PC-3 (cell line): ENCODE data around the gene POLR3G. TPM values are rescaled to one million over a fixed set of nuclear protein-coding genes. Genes with fewer than 3 reads are reported as not detected.

ENCODE experiments used
- ATAC-seq: fragments of 200-7000 bp; cut with Tn5 transposase; 2 replicates; pipeline ENCODE4 v1.9.1; 2020; ENCODE audit warnings: mild to moderate bottlenecking, moderate library complexity
- BruUV-seq: library from RNA; stranded (reverse); fragments of 400-500 nt; replicated peaks from 2 replicates; lab custom pipeline; 2021; lab: Mats Ljungman, UMichigan
- CTCF ChIA-PET: fragments of 300-600 bp; sonication (Branson Sonifier 250); formaldehyde crosslinking; loops from one replicate; lab custom pipeline; 2022; ENCODE audit warnings: antibody characterized with exemption; lab: Charles Lee
- POLR2A ChIA-PET: fragments of 300-600 bp; sonication (Branson Sonifier 250); formaldehyde crosslinking; loops from one replicate; lab custom pipeline; 2022; ENCODE audit warnings: antibody characterized with exemption; ENCODE audit not compliant: unreplicated experiment; lab: Charles Lee
- DNase-seq: peaks from one replicate; pipeline ENCODE4 v3.0.0-alpha.2; 2015
- H2AFZ ChIP-seq: fragments of 300-600 bp; sonication (generic); 2 replicates; pipeline ENCODE4 v1.6.0; 2016; ENCODE audit warnings: antibody characterized with exemption, low read length
- H3F3A ChIP-seq: fragments of 300-600 bp; sonication (generic); one replicate; pipeline ENCODE4 v1.6.0; 2017; ENCODE audit warnings: antibody characterized with exemption, low read length, control low read depth, mild to moderate bottlenecking; ENCODE audit not compliant: unreplicated experiment
- H3K27ac ChIP-seq: fragments of 300-600 bp; sonication (generic); 2 replicates; pipeline ENCODE4 v1.5.1; 2016; ENCODE audit warnings: mild to moderate bottlenecking, low read length
- H3K27me3 ChIP-seq: fragments of 300-600 bp; sonication (generic); 2 replicates; pipeline ENCODE4 v1.6.1; 2016; ENCODE audit warnings: low read length, mixed read lengths
- H3K36me3 ChIP-seq: fragments of 300-600 bp; sonication (generic); 2 replicates; pipeline ENCODE4 v1.6.1; 2016; ENCODE audit warnings: low read depth, mixed run types, low read length, mixed read lengths
- H3K4me1 ChIP-seq: fragments of 300-600 bp; sonication (generic); 2 replicates; pipeline ENCODE4 v1.5.1; 2016; ENCODE audit warnings: low read length; ENCODE audit not compliant: insufficient read depth
- H3K4me2 ChIP-seq: fragments of 300-600 bp; sonication (generic); 2 replicates; pipeline ENCODE4 v1.6.0; 2016; ENCODE audit warnings: low read length
- H3K4me3 ChIP-seq: fragments of 300-600 bp; sonication (generic); 2 replicates; pipeline ENCODE4 v1.5.1; 2016; ENCODE audit warnings: mild to moderate bottlenecking, low read length, mixed read lengths
- H3K79me2 ChIP-seq: fragments of 300-600 bp; sonication (generic); 2 replicates; pipeline ENCODE4 v1.6.1; 2017; ENCODE audit warnings: low read length, mixed read lengths
- H3K9ac ChIP-seq: fragments of 300-600 bp; sonication (generic); 2 replicates; pipeline ENCODE4 v1.6.0; 2016; ENCODE audit warnings: mild to moderate bottlenecking, low read length
- H3K9me2 ChIP-seq: fragments of 300-600 bp; sonication (generic); replicated peaks from 2 replicates; pipeline ENCODE4 v1.6.1; 2016; ENCODE audit warnings: mixed run types, low read length, mixed read lengths
- H3K9me3 ChIP-seq: fragments of 300-600 bp; sonication (generic); 2 replicates; pipeline ENCODE4 v1.6.1; 2016; ENCODE audit warnings: low read length, mixed read lengths
- H4K20me1 ChIP-seq: fragments of 300-600 bp; sonication (generic); 2 replicates; pipeline ENCODE4 v1.6.1; 2016; ENCODE audit warnings: low read length, mixed read lengths
- CTCF ChIP-seq: fragments of 300-600 bp; sonication (generic); conservative IDR thresholded peaks from 2 replicates; pipeline ENCODE4 v1.5.1; 2017; ENCODE audit warnings: antibody characterized with exemption, low read depth, mild to moderate bottlenecking, low read length
- EZH2 ChIP-seq: fragments of 300-600 bp; sonication (generic); IDR thresholded peaks from one replicate; pipeline ENCODE4 v1.6.1; 2017; ENCODE audit warnings: antibody characterized with exemption, mild to moderate bottlenecking, low read length; ENCODE audit not compliant: unreplicated experiment
- EZH2phosphoT487 ChIP-seq: fragments of 300-600 bp; sonication (generic); IDR thresholded peaks from 2 replicates; pipeline ENCODE4 v1.6.1; 2018; ENCODE audit warnings: mild to moderate bottlenecking, antibody characterized with exemption, low read length, borderline replicate concordance
- intact Hi-C: fragments of 100-400 bp; cut with micrococcal nuclease; formaldehyde crosslinking; loops from 2 replicates; pipeline ENCODE4 v1.9.0; 2023
- total RNA-seq: library from RNA; depleted of rRNA; stranded (reverse); fragments of >200 nt; gene quantifications from 2 replicates; pipeline ENCODE4 v1.2.3, GENCODE V29; 2014

Gene POLR3G
- total RNA-seq, 1 experiment from 2014 or later: 42.2 TPM

GRCh38 chr5:90437663-90438062 lies 37.0 kb upstream of the POLR3G start:
- H3F3A ChIP-seq: no peaks in the 10 kb centered on the region
- H3K4me3 ChIP-seq: no peak overlapping the region
- intact Hi-C loops: loop anchor here (2.0 to 10.0 kb wide), 2 partner anchors 37 to 1713 kb away; partner anchors contain the start of genes MBLAC2 and POLR3G
- H3K9me3 ChIP-seq: no peaks in the 10 kb centered on the region
- H4K20me1 ChIP-seq: no peaks in the 10 kb centered on the region
- ChIA-PET POLR2A (interaction anchor here (0.6 kb wide), 1 partner anchor 93 kb away, joined by 3 read pairs; no protein-coding TSS in a partner anchor), CTCF (interaction anchor here (1.1 to 2.8 kb wide), 2 partner anchors 93 to 167 kb away, joined by 3 to 21 read pairs; no protein-coding TSS in a partner anchor)
- H3K4me1 ChIP-seq: peaks cover 5% of the 10 kb centered on the region; the same call in 1 of the 2 replicates
- BruUV-seq: no TSS peak
- DNase-seq (no peak), ATAC-seq (no peak)
- H3K36me3 ChIP-seq: no peaks in the 10 kb centered on the region
- no peak overlapping the region for H3K27ac ChIP-seq
- H3K9me2 ChIP-seq: no peaks in the 10 kb centered on the region
- no peak overlapping the region for H2AFZ ChIP-seq
- no peaks in the 10 kb centered on the region for H3K79me2 ChIP-seq
- H3K9ac ChIP-seq: no peak overlapping the region
- H3K4me2 ChIP-seq: no peak overlapping the region
- TF ChIP-seq EZH2phosphoT487 (no peak), CTCF (no peak), EZH2 (no peak)
- H3K27me3 ChIP-seq: no peaks in the 10 kb centered on the region

GRCh38 chr5:90438100-90438499 lies 36.6 kb upstream of the POLR3G start:
- no peaks in the 10 kb centered on the region for H3K27me3 ChIP-seq
- ChIA-PET POLR2A (no interaction called here), CTCF (interaction anchor here (1.1 to 2.8 kb wide), 2 partner anchors 92 to 166 kb away, joined by 3 to 21 read pairs; no protein-coding TSS in a partner anchor)
- no peak overlapping the region for H2AFZ ChIP-seq
- no peak overlapping the region for H3K9ac ChIP-seq
- H3K4me1 ChIP-seq: peaks cover 5% of the 10 kb centered on the region; the same call in 1 of the 2 replicates
- no peaks in the 10 kb centered on the region for H3K9me3 ChIP-seq
- no peaks in the 10 kb centered on the region for H4K20me1 ChIP-seq
- no TSS peak for BruUV-seq
- H3K36me3 ChIP-seq: no peaks in the 10 kb centered on the region
- H3K4me3 ChIP-seq: no peak overlapping the region
- DNase-seq (no peak), ATAC-seq (no peak)
- TF ChIP-seq CTCF (no peak), EZH2phosphoT487 (no peak), EZH2 (no peak)
- no peaks in the 10 kb centered on the region for H3K9me2 ChIP-seq
- no peaks in the 10 kb centered on the region for H3F3A ChIP-seq
- intact Hi-C loops: loop anchor here (2.0 to 10.0 kb wide), 2 partner anchors 37 to 1713 kb away; partner anchors contain the start of genes MBLAC2 and POLR3G
- H3K27ac ChIP-seq: no peak overlapping the region
- no peaks in the 10 kb centered on the region for H3K79me2 ChIP-seq
- H3K4me2 ChIP-seq: no peak overlapping the region

- no peaks in the 10 kb centered on the region for H3K9me3 ChIP-seq
- peak overlapping the region; percentile 86 for H2AFZ ChIP-seq
- no peak overlapping the region for H3K27ac ChIP-seq
- ChIA-PET POLR2A (no interaction called here), CTCF (no interaction called here)
- peaks cover 5% of the 10 kb centered on the region; the same call in 1 of the 2 replicates for H3K4me1 ChIP-seq
- H3K79me2 ChIP-seq: no peaks in the 10 kb centered on the region
- H3K4me3 ChIP-seq: no peak overlapping the region
- no peak overlapping the region for H3K9ac ChIP-seq
- no peaks in the 10 kb centered on the region for H3K27me3 ChIP-seq
- no TSS peak for BruUV-seq
- no peak for DNase-seq
- H3K9me2 ChIP-seq: no peaks in the 10 kb centered on the region
- H3F3A ChIP-seq: no peaks in the 10 kb centered on the region
- H4K20me1 ChIP-seq: no peaks in the 10 kb centered on the region
- peak; percentile 27; the same call in 1 of the 2 replicates for ATAC-seq
- intact Hi-C loops: no loop called here
- H3K4me2 ChIP-seq: no peak overlapping the region; the same call in 1 of the 2 replicates
- no peak for TF ChIP-seq EZH2
- TF ChIP-seq CTCF: no peak
- TF ChIP-seq EZH2phosphoT487: no peak
- no peaks in the 10 kb centered on the region for H3K36me3 ChIP-seq
These were observed 34.0 kb upstream of the POLR3G start for GRCh38 chr5:90440644-90441043.
